B cell (primary cell): ENCODE measurements around the gene TBXA2R.

Experiments
- CTCF ChIP-seq: fragments of 200-600 bp; IDR thresholded peaks from one replicate; pipeline ENCODE4 v1.8.0; 2022; ENCODE audit warnings: antibody characterized with exemption, mild to moderate bottlenecking
- EZH2 ChIP-seq: IDR thresholded peaks from 2 replicates; pipeline ENCODE4 v1.6.1; 2012; ENCODE audit warnings: borderline replicate concordance, low read depth, mild to moderate bottlenecking, moderate library complexity, low read length; ENCODE audit not compliant: insufficient read depth, poor library complexity, severe bottlenecking

DNA sequence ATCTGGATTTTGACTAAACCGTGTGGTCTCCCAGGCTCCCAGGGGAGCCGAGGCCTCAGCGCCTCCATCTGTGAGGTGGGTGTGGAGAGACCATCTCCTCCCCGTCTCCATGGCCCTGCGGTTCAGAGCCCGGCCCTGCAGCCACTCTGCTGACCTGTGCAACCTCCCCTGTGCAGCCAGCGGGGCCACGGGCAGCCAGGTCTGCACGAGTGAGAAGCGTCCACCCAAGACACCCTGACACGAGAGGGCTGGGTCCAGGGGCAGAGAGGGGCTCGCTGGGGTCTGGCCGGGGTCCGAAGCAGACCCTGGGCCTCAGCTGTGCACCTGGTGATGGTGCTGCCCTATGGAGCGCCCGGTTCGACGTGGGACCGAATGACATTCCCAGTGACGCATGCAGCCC, 30.3 kb upstream of the TBXA2R start:
- TF ChIP-seq CTCF: no peak
- TF ChIP-seq EZH2: no peak
